Activated CD8-positive, alpha-beta T cell treated with anti-CD3 and anti-CD28 coated beads, Interleukin-2, amount 10 ng/mL, durations not matched to agents 7 days and 5 days (primary cell): ENCODE results near the gene CD48. TPM values are rescaled to one million over a fixed set of nuclear protein-coding genes. Genes with fewer than 3 reads are reported as not detected.

Experiments used
- total RNA-seq, 2 experiments: library from RNA; stranded (reverse); gene quantifications; one replicate each; pipeline ENCODE4 v1.2.3, GENCODE V29; 2021

The CD48 gene
- total RNA-seq, 2 experiments from 2014 or later: 325 to 327 TPM

Other genes starting within 250 kb of the CD48 start
- 10 to 100 TPM; 23.9 to 24.7 TPM for gene SLAMF6, start 188.6 kb downstream of the CD48 start, total RNA-seq
- gene CD84, start 132.3 kb downstream of the CD48 start, total RNA-seq: 10 to 100 TPM; 14.0 to 15.4 TPM
- 10 to 100 TPM; 48.5 to 50.1 TPM for gene SLAMF1, start 64.8 kb downstream of the CD48 start, total RNA-seq
- 100 to 1,000 TPM in 1 of 2 experiments, 10 to 100 TPM in 1; 88.5 to 102 TPM for gene SLAMF7, start 27.4 kb upstream of the CD48 start, total RNA-seq
- 10 to 100 TPM; 24.7 to 24.9 TPM for gene LY9, start 84.4 kb upstream of the CD48 start, total RNA-seq
- 10 to 100 TPM; 15.0 to 15.5 TPM for gene CD244, start 151.1 kb upstream of the CD48 start, total RNA-seq
- gene ITLN1, start 173.4 kb upstream of the CD48 start, total RNA-seq: not detected
- gene ITLN2, start 243.0 kb upstream of the CD48 start, total RNA-seq: not detected